Measurements from ENCODE around the gene FLAD1. TPM values are rescaled to one million over a fixed set of nuclear protein-coding genes. Genes with fewer than 3 reads are reported as not detected.
A peak's percentile ranks its signal among the peaks of the same experiment; 100 is the strongest.

Gene FLAD1
- total RNA-seq, 1 experiment from 2014 or later: 82.4 TPM

GRCh38 chr1:154956544-154956941, 26.6 kb upstream of the FLAD1 start:
- H3K4me1 ChIP-seq (ENCODE audit: insufficient read depth, low read length, poor library complexity, severe bottlenecking): peaks cover 19% of the 10 kb centered on the region
- H3K4me3 ChIP-seq (ENCODE audit: low read depth, low read length, poor library complexity, severe bottlenecking): peak overlapping the region; percentile 51
- no peaks in the 10 kb centered on the region for H3K27me3 ChIP-seq (replicated peaks; ENCODE audit: insufficient read depth, low read depth, low read length, poor library complexity)
- no TSS peak for BruUV-seq (replicated peaks)
- TF ChIP-seq EZH2 (IDR thresholded peaks at IDR 0.05; ENCODE audit: borderline replicate concordance, low read depth, low read length, poor library complexity, severe bottlenecking) (no peak), CTCF (conservative IDR thresholded peaks at IDR 0.05; ENCODE audit: low read depth, low read length) (no peak)
- no peak for DNase-seq (ENCODE audit: low spot score)
- ChIA-PET CTCF (interaction anchor here (0.5 to 2.0 kb wide), 5 partner anchors 14 to 135 kb away, joined by 3 to 17 read pairs (median 3); partner anchors contain the start of gene SHC1), POLR2A (ENCODE audit: low non-redundant PET) (no interaction called here)
- peak overlapping the region; percentile 77 for H3K27ac ChIP-seq (ENCODE audit: low read depth, low read length, poor library complexity, severe bottlenecking)
- intact Hi-C loops (cut with micrococcal nuclease; ENCODE audit: unreplicated experiment): no loop called here
- H3K36me3 ChIP-seq (ENCODE audit: insufficient read depth, low read length, poor library complexity, severe bottlenecking): peaks cover 18% of the 10 kb centered on the region
- no peaks in the 10 kb centered on the region for H3K9me3 ChIP-seq (ENCODE audit: low read depth, low read length, poor library complexity, severe bottlenecking)

GRCh38 chr1:154957091-154957657, 26.0 kb upstream of the FLAD1 start:
- Histone ChIP-seq H3K4me1 (ENCODE audit: insufficient read depth, low read length, poor library complexity, severe bottlenecking) (peaks cover 19% of the 10 kb centered on the region), H3K9me3 (ENCODE audit: low read depth, low read length, poor library complexity, severe bottlenecking) (no peaks in the 10 kb centered on the region), H3K27ac (ENCODE audit: low read depth, low read length, poor library complexity, severe bottlenecking) (peak overlapping the region; percentile 77), H3K27me3 (replicated peaks; ENCODE audit: insufficient read depth, low read depth, low read length, poor library complexity) (no peaks in the 10 kb centered on the region), H3K4me3 (ENCODE audit: low read depth, low read length, poor library complexity, severe bottlenecking) (no peak overlapping the region), H3K36me3 (ENCODE audit: insufficient read depth, low read length, poor library complexity, severe bottlenecking) (peaks cover 18% of the 10 kb centered on the region)
- DNase-seq (ENCODE audit: low spot score): no peak
- no TSS peak for BruUV-seq (replicated peaks)
- TF ChIP-seq EZH2 (IDR thresholded peaks at IDR 0.05; ENCODE audit: borderline replicate concordance, low read depth, low read length, poor library complexity, severe bottlenecking): no peak
- TF ChIP-seq CTCF (conservative IDR thresholded peaks at IDR 0.05; ENCODE audit: low read depth, low read length): no peak
- POLR2A ChIA-PET (ENCODE audit: low non-redundant PET): no interaction called here
- CTCF ChIA-PET: interaction anchor here (1.9 kb wide), 1 partner anchor 42 kb away, joined by 17 read pairs; no protein-coding TSS in a partner anchor
- intact Hi-C loops (cut with micrococcal nuclease; ENCODE audit: unreplicated experiment): no loop called here

- TF ChIP-seq CTCF (conservative IDR thresholded peaks at IDR 0.05; ENCODE audit: low read depth, low read length) (no peak), EZH2 (IDR thresholded peaks at IDR 0.05; ENCODE audit: borderline replicate concordance, low read depth, low read length, poor library complexity, severe bottlenecking) (no peak)
- Histone ChIP-seq H3K9me3 (ENCODE audit: low read depth, low read length, poor library complexity, severe bottlenecking) (no peaks in the 10 kb centered on the region), H3K4me1 (ENCODE audit: insufficient read depth, low read length, poor library complexity, severe bottlenecking) (peaks cover 27% of the 10 kb centered on the region), H3K4me3 (ENCODE audit: low read depth, low read length, poor library complexity, severe bottlenecking) (no peak overlapping the region), H3K36me3 (ENCODE audit: insufficient read depth, low read length, poor library complexity, severe bottlenecking) (peaks cover 25% of the 10 kb centered on the region), H3K27me3 (replicated peaks; ENCODE audit: insufficient read depth, low read depth, low read length, poor library complexity) (no peaks in the 10 kb centered on the region), H3K27ac (ENCODE audit: low read depth, low read length, poor library complexity, severe bottlenecking) (no peak overlapping the region)
- no TSS peak for BruUV-seq (replicated peaks)
- DNase-seq (ENCODE audit: low spot score): no peak
- ChIA-PET POLR2A (ENCODE audit: low non-redundant PET) (no interaction called here), CTCF (no interaction called here)
- intact Hi-C loops (cut with micrococcal nuclease; ENCODE audit: unreplicated experiment): no loop called here
These were observed 25.1 kb upstream of the FLAD1 start for GRCh38 chr1:154958036-154958435.
